ENCODE results near the gene NPIPA1.
"Not testable (repeated sequence)": the region's sequence is repeated elsewhere in the genome, so short reads cannot be mapped to it uniquely, and the experiment has no call there.

- TF ChIP-seq CTCF (IDR thresholded peaks at IDR 0.05); POLR2A (IDR thresholded peaks at IDR 0.05; ENCODE audit: low read depth); EP300 (IDR thresholded peaks at IDR 0.05); POLR2AphosphoS5 (IDR thresholded peaks at IDR 0.05): not testable (repeated sequence)
These were observed 41.2 kb upstream of the NPIPA1 start for GRCh38 chr16:14896023-14896422.

Data from esophagus muscularis mucosa (tissue), 4 donors.